ENCODE results near the gene PAFAH1B1.

Gene PAFAH1B1

DNA sequence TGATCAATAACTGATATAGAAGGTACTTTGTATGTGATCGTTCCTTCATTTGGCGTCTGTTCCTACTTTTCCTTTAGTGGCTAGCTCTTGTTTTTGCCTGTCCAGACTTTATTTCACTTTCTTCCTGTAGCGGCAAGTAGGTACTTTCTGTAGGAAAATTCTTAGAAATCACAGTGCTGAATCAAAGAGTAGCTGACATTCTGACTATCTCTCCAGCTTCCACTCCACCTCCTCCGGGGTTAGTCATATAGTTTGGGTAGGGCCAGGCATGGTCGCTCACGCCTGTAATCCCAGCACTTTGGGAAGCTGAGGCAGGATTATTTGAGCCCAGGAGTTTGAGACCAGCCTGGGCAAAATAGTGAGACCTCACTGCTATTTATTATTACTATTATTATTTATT, 29.9 kb upstream of the PAFAH1B1 start:
- TF ChIP-seq TAF1 (IDR thresholded peaks at IDR 0.05; ENCODE audit: borderline replicate concordance, insufficient read depth, low read length) (no peak), FOXP2 (optimal IDR thresholded peaks at IDR 0.05; ENCODE audit: borderline replicate concordance, extremely low read depth, extremely low read length, insufficient read depth) (no peak), POLR2AphosphoS5 (IDR thresholded peaks at IDR 0.05; ENCODE audit: low read depth, low read length) (no peak), SIN3A (IDR thresholded peaks at IDR 0.05; ENCODE audit: borderline replicate concordance, insufficient read depth, low read length) (no peak)
- TF ChIP-seq, protein P1, sequence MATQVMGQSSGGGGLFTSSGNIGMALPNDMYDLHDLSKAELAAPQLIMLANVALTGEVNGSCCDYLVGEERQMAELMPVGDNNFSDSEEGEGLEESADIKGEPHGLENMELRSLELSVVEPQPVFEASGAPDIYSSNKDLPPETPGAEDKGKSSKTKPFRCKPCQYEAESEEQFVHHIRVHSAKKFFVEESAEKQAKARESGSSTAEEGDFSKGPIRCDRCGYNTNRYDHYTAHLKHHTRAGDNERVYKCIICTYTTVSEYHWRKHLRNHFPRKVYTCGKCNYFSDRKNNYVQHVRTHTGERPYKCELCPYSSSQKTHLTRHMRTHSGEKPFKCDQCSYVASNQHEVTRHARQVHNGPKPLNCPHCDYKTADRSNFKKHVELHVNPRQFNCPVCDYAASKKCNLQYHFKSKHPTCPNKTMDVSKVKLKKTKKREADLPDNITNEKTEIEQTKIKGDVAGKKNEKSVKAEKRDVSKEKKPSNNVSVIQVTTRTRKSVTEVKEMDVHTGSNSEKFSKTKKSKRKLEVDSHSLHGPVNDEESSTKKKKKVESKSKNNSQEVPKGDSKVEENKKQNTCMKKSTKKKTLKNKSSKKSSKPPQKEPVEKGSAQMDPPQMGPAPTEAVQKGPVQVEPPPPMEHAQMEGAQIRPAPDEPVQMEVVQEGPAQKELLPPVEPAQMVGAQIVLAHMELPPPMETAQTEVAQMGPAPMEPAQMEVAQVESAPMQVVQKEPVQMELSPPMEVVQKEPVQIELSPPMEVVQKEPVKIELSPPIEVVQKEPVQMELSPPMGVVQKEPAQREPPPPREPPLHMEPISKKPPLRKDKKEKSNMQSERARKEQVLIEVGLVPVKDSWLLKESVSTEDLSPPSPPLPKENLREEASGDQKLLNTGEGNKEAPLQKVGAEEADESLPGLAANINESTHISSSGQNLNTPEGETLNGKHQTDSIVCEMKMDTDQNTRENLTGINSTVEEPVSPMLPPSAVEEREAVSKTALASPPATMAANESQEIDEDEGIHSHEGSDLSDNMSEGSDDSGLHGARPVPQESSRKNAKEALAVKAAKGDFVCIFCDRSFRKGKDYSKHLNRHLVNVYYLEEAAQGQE (IDR thresholded peaks at IDR 0.05; ENCODE audit: insufficient read depth in 1 of 2, low read depth in 2 of 2, low read length in 2 of 2), result no peak

DNA sequence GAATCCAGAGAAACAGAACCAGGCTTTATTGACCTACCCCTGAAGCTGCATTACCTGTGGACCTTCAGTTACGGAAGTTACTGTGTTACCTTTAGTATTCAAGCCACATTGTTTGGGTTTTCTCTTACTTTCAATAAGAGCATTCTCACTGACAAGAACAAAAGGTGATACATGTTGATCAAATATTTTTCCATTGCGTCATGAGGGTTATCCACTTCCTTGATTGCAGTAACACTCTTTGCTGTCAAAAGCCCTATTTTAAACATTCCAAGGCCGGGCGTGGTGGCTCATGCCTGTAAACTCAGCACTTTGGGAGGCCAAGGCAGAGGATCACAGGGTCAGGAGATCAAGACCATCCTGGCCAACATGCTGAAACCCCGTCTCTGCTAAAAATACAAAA, 28.6 kb upstream of the PAFAH1B1 start:
- no peak for TF ChIP-seq SIN3A (IDR thresholded peaks at IDR 0.05; ENCODE audit: borderline replicate concordance, insufficient read depth, low read length)
- TF ChIP-seq, protein P1 (IDR thresholded peaks at IDR 0.05; ENCODE audit: insufficient read depth in 1 of 2, low read depth in 2 of 2, low read length in 2 of 2), result no peak
- TF ChIP-seq POLR2AphosphoS5 (IDR thresholded peaks at IDR 0.05; ENCODE audit: low read depth, low read length), result no peak
- TF ChIP-seq TAF1 (IDR thresholded peaks at IDR 0.05; ENCODE audit: borderline replicate concordance, insufficient read depth, low read length), result no peak
- TF ChIP-seq FOXP2 (optimal IDR thresholded peaks at IDR 0.05; ENCODE audit: borderline replicate concordance, extremely low read depth, extremely low read length, insufficient read depth), result no peak

DNA sequence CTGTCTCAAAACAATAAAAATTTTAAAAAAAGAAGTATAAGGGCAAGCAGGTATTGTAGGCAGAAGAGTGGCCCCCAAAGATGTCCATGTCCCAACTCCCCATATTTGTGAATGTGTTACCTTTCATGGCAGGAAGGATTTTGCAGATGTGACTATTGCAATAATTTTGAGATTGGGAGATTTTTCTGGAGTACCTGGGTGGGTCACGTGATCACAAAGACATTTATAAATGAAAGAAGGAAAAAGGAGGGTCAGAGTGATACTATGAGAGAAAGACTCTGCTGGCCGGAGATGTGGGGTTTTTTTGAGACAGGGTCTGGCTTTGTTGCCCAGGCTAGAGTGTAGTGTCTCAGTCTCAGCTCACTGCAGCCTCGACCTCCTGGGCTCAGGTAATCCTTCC, 27.4 kb upstream of the PAFAH1B1 start:
- TF ChIP-seq TAF1 (IDR thresholded peaks at IDR 0.05; ENCODE audit: borderline replicate concordance, insufficient read depth, low read length), result no peak
- TF ChIP-seq, protein P1 (IDR thresholded peaks at IDR 0.05; ENCODE audit: insufficient read depth in 1 of 2, low read depth in 2 of 2, low read length in 2 of 2), result no peak
- TF ChIP-seq SIN3A (IDR thresholded peaks at IDR 0.05; ENCODE audit: borderline replicate concordance, insufficient read depth, low read length), result no peak
- no peak for TF ChIP-seq FOXP2 (optimal IDR thresholded peaks at IDR 0.05; ENCODE audit: borderline replicate concordance, extremely low read depth, extremely low read length, insufficient read depth)
- no peak for TF ChIP-seq POLR2AphosphoS5 (IDR thresholded peaks at IDR 0.05; ENCODE audit: low read depth, low read length)

DNA sequence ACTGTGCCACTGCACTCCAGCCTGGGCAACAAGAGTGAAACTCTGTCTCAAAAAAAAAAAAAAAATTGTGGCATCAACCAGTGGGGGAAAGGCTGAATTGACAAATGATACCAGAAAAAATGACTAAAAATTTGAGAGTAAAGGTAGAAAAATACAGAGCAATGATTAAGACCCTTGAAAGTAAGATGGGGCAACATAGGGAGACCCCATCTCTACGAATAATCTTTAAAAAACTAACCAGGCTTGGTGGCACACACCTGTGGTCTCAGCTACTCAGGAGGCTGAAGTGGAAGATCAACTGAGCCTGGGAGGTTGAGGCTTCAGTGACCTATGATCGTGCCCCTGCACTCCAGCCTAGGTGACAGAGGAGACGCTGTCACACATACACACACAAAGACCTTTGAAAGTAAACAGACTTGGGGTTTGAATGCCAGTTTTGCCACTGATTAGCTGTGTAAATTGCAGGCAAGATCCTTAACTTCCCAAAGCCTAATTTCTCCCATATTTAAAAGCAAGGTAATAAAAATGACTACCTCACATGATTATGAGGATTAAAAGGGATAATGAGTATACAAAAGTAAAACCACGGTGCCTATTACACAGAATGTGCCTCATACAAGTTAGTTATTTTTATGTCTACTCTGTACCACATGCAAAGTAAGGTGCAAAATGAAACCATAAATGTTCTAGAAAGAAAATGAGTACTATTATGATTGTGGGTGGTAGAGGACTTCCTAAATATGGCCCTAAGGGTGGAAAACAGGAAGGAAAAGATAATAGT, 21.7 kb upstream of the PAFAH1B1 start:
- TF ChIP-seq POLR2AphosphoS5 (IDR thresholded peaks at IDR 0.05; ENCODE audit: low read depth, low read length) (no peak), TAF1 (IDR thresholded peaks at IDR 0.05; ENCODE audit: borderline replicate concordance, insufficient read depth, low read length) (no peak)
- TF ChIP-seq, protein P1 (IDR thresholded peaks at IDR 0.05; ENCODE audit: insufficient read depth in 1 of 2, low read depth in 2 of 2, low read length in 2 of 2), result no peak
